Naive B cell (primary cell): ENCODE results near the gene UFD1. TPM values are rescaled to one million over a fixed set of nuclear protein-coding genes. Genes with fewer than 3 reads are reported as not detected.

Experiments
- ATAC-seq, 2 donors: fragments of 150-1000 bp; cut with Tn5 transposase; 2 replicates each; pipeline ENCODE4 v1.10.0; 2021; ENCODE audit warnings: low read depth in 2 of 2, mild to moderate bottlenecking in 2 of 2, moderate library complexity in 2 of 2
- DNase-seq: peaks from one replicate; pipeline ENCODE4 v3.0.0; 2022
- H3K27ac Mint-ChIP-seq, 6 donors: one replicate each; pipeline ENCODE4 v1.8.0; 2020 to 2022; ENCODE audit warnings: mild to moderate bottlenecking in 6 of 6, mixed read lengths in 6 of 6, moderate library complexity in 5 of 6, inconsistent platforms in 2 of 6
- H3K27me3 Mint-ChIP-seq, 3 donors: one replicate each; pipeline ENCODE4 v1.8.0; 2021 to 2022; ENCODE audit warnings: mixed read lengths in 3 of 3, mild to moderate bottlenecking in 1 of 3
- H3K36me3 Mint-ChIP-seq, 2 donors: one replicate each; pipeline ENCODE4 v1.8.0; 2020 to 2022; ENCODE audit warnings: mixed read lengths in 2 of 2, inconsistent platforms in 1 of 2, mild to moderate bottlenecking in 1 of 2
- H3K4me1 Mint-ChIP-seq, 3 donors: one replicate each; pipeline ENCODE4 v1.8.0; 2020 to 2022; ENCODE audit warnings: mixed read lengths in 3 of 3, inconsistent platforms in 1 of 3, mild to moderate bottlenecking in 1 of 3, moderate library complexity in 1 of 3
- H3K4me3 Mint-ChIP-seq, 8 donors: one replicate each; pipeline ENCODE4 v1.8.0; 2020 to 2022; ENCODE audit warnings: mild to moderate bottlenecking in 8 of 8, mixed read lengths in 8 of 8, moderate library complexity in 8 of 8, inconsistent platforms in 2 of 8
- H3K9me3 Mint-ChIP-seq, 7 donors: one replicate each; pipeline ENCODE4 v1.8.0; 2020 to 2022; ENCODE audit warnings: mixed read lengths in 7 of 7, mild to moderate bottlenecking in 5 of 7, inconsistent platforms in 2 of 7, moderate library complexity in 1 of 7
- polyA plus RNA-seq, 6 donors: library from polyadenylated mRNA; unstranded; fragments of 300-500 nt; fragmentation: Illumina TruSeq; gene quantifications; one replicate each; pipeline ENCODE4 v1.2.3, GENCODE V29; 2021; ENCODE audit warnings: low read depth in 6 of 6

The UFD1 gene
- polyA plus RNA-seq, 6 donors from 2014 or later: 55.0 to 107 (median 61.8) TPM

DNA sequence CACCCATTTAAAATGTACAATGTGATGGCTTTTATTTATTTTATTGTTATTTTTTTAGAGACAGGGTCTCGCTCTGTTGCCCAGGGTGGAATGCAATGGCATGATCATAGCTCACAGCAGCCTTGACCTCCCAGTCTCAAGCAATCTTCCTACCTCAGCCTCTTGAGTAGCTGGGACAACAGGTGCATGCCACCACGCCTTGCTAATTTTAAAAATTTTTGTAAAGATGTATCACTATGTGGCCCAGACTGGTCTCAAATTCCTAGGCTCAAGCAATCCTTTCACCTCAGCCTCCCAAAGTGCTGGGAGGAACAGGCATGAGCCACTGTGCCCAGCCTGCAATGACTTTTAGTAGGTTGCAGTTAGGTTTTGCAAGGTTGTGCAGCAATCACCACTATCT lies 30.9 kb upstream of the UFD1 start:
- ATAC-seq: no peak
- H3K4me1 Mint-ChIP-seq: peaks cover 9 to 12% (median 10%) of the 10 kb centered on the region in 3 donors
- no peak overlapping the region for H3K4me3 Mint-ChIP-seq
- peaks cover 0 to 10% (median 4%) of the 10 kb centered on the region in 7 donors for H3K9me3 Mint-ChIP-seq
- no peak for DNase-seq
- H3K36me3 Mint-ChIP-seq: peaks cover 0 to 7% of the 10 kb centered on the region in 2 donors
- no peak overlapping the region for H3K27ac Mint-ChIP-seq
- H3K27me3 Mint-ChIP-seq: no peaks in the 10 kb centered on the region

DNA sequence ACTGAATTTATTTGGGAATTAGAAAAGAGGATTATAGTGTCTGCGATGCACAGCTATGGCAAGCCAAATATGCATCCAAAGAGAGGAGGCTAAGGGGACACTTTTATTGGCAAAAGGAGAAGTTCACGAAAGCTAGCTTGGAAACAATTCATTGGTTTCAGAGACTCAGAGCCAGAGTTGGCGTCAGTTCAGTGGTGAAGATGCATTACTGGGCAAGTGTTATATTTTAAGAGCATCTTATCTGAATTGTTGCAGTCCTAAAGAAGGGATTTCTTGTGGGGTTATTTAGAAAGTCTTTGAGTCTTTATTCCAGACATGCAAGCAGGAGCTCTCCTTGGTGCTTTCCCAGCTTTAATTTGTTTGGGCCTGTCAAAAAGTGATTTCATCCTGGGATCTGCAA lies 30.2 kb upstream of the UFD1 start:
- Mint-ChIP-seq H3K4me3 (no peak overlapping the region), H3K9me3 (peaks cover 0 to 10% (median 4%) of the 10 kb centered on the region in 7 donors), H3K4me1 (peaks cover 9 to 12% (median 11%) of the 10 kb centered on the region in 3 donors), H3K36me3 (peaks cover 0 to 7% of the 10 kb centered on the region in 2 donors), H3K27me3 (no peaks in the 10 kb centered on the region), H3K27ac (no peak overlapping the region)
- DNase-seq (no peak), ATAC-seq (no peak)

DNA sequence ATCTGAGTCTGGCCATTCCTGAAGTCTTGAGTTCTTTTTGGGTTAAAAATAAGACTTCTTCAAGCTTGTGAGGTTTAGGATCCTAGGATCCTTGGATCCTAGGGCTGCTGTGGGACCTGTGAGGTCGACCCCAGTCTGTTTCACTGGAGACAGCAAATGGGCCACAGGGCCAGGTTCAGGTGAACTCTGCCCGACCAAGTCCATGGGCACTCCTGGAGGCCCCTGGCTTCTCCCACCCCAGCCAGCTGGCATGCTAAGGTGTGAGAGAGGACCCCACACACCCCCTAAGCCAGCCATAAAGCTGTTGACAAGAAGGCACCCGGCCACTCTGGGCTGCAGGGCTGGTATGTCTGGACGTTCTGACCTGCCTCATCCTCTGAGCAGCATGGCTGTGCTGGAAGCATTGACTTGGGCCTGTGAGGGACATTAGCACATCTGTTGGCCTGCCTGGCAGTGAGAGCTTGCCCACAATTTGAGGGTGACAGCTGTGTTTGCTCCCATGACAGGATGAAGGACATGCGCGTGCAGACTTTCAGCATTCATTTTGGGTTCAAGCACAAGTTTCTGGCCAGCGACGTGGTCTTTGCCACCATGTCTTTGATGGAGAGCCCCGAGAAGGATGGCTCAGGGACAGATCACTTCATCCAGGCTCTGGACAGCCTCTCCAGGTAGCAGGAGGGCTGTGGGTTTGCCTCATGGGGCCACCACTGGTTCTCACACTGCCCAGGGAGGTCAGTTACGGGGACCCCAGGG lies 29.2 kb upstream of the UFD1 start:
- ATAC-seq: no peak
- H3K36me3 Mint-ChIP-seq: no peaks in the 10 kb centered on the region
- no peaks in the 10 kb centered on the region for H3K27me3 Mint-ChIP-seq
- H3K27ac Mint-ChIP-seq: peak overlapping the region in 1 of 6 donors; percentile 84
- peaks cover 9 to 12% (median 11%) of the 10 kb centered on the region in 3 donors for H3K4me1 Mint-ChIP-seq
- DNase-seq: no peak
- H3K4me3 Mint-ChIP-seq: no peak overlapping the region
- H3K9me3 Mint-ChIP-seq: no peaks in the 10 kb centered on the region

DNA sequence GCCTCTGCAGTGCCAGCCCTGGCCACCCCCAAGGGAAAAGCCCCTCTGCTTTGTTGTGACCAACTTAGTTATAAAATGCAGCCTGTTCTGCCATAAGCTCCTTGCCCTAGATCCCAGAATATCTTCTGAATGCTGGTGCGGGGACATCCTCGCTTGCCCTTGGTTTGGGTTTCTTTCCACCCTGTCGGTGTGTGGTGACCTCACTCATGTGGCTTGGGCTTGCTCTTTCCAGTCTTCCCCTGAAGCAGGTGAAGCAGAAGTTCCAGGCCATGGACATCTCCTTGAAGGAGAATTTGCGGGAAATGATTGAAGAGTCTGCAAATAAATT lies 28.5 kb upstream of the UFD1 start:
- Mint-ChIP-seq H3K9me3 (no peaks in the 10 kb centered on the region), H3K27ac (no peak overlapping the region), H3K27me3 (no peaks in the 10 kb centered on the region), H3K36me3 (no peaks in the 10 kb centered on the region), H3K4me1 (peaks cover 9 to 12% (median 11%) of the 10 kb centered on the region in 3 donors), H3K4me3 (no peak overlapping the region)
- ATAC-seq (no peak), DNase-seq (no peak)

DNA sequence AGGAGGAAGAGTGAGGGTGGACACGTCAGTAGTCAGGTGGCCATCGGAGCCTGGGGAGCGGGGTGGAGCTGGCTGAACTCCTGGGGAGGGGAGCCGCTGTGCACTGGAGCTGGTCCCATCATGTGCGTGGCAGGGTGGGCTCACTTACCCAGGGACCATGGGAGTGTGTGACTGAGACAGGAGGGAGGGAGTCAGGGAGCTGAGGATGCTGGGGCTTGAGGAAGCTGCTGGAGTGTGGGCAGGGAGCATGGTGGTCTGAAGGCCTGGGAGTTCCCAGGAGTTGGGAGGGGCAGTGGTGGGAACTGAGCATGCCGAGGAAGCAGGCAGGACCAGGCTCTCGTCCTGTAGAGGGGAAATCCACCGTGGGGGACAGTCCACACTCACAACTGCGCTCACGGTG lies 27.2 kb upstream of the UFD1 start:
- Mint-ChIP-seq H3K4me3 (peak overlapping the region in 1 of 8 donors; percentile 16), H3K36me3 (no peaks in the 10 kb centered on the region), H3K27me3 (no peaks in the 10 kb centered on the region), H3K9me3 (no peaks in the 10 kb centered on the region), H3K4me1 (peaks cover 9 to 12% (median 11%) of the 10 kb centered on the region in 3 donors), H3K27ac (no peak overlapping the region)
- DNase-seq: no peak
- no peak for ATAC-seq

DNA sequence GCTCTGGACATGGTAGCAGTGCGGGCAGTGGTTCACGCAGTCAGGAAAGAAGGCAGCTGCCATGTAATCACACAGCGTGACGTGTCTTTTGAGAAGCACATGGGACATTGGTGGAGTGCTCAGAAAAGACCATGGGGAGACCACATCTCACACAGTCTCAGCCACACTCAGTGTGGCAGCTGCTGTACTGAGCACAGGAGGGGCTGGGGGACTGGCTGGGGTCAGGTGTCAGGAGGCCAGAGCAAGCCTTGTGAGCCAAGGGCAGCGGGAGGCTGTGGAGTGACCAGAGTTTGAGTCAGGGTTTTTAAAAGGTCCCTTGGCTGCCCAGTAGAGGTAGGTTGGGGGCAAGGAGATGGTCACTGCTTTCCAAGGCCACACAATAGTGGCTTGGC lies 26.7 kb upstream of the UFD1 start:
- Mint-ChIP-seq H3K27me3 (no peaks in the 10 kb centered on the region), H3K4me3 (peak overlapping the region in 2 of 8 donors; percentile 16 to 25), H3K9me3 (no peaks in the 10 kb centered on the region), H3K27ac (no peak overlapping the region), H3K36me3 (no peaks in the 10 kb centered on the region), H3K4me1 (peaks cover 9 to 12% (median 11%) of the 10 kb centered on the region in 3 donors)
- ATAC-seq (no peak), DNase-seq (no peak)

DNA sequence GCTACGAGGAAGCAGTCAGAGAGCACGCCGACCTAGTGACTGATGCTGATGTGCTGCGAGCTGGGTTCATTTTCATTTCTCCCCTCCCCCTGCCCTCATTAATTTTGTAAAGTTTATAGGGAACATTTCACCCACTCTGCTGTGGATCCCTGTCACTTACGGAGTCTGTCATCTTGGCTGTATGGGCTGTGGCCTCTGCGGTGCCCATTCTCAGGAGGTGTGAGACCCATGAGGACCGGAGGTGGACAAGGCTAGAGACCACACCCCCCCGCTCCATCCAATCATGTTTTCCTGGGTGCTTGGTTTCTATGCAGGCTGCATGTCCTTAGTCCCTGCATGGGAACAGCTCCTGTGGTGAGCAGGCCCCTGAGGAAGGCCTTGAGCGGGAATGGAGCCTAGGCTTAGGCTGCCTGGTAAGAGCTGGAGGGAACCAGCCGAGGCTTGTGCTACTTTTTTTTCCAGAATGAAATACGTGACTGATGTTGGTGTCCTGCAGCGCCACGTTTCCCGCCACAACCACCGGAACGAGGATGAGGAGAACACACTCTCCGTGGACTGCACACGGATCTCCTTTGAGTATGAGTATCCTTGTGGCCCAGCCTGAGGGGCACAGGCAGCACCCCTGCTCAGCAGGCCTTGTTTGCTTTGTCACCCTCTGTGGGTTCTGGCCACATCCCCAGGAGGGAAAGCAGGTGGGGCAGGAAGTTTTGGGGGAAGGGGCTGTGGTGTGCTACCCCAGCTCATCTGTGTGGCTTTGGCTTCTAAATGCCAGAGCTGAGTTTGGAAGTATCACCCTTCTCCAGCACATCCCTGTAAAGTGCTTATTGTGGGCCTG lies 26.1 kb upstream of the UFD1 start:
- ATAC-seq (no peak), DNase-seq (no peak)
- peaks cover 9 to 12% (median 11%) of the 10 kb centered on the region in 3 donors for H3K4me1 Mint-ChIP-seq
- H3K36me3 Mint-ChIP-seq: no peaks in the 10 kb centered on the region
- peak overlapping the region in 1 of 8 donors; percentile 25 for H3K4me3 Mint-ChIP-seq
- no peaks in the 10 kb centered on the region for H3K9me3 Mint-ChIP-seq
- H3K27me3 Mint-ChIP-seq: no peaks in the 10 kb centered on the region
- H3K27ac Mint-ChIP-seq: no peak overlapping the region

DNA sequence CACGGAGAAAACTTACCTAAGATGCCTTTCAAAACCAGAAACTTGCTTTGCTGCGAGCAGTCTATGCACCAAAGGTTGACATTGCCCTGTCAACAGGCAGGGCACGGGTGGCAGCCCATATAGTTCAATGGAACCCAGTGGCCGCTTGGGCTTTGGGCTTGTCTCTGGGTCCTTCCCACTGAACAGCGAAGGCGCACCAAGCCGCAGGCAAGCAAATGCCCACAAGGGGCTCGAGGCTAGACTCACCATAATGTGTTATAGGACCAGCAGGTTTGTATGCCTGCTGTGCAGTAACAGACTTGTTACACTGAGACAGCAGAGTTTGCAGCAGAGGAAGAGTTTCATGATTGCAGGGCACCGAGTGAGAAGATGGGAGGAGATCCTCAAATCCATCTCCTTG lies 24.9 kb upstream of the UFD1 start:
- no peak for DNase-seq
- H3K36me3 Mint-ChIP-seq: no peaks in the 10 kb centered on the region
- ATAC-seq: no peak
- no peak overlapping the region for H3K4me3 Mint-ChIP-seq
- no peaks in the 10 kb centered on the region for H3K27me3 Mint-ChIP-seq
- peaks cover 9 to 12% (median 11%) of the 10 kb centered on the region in 3 donors for H3K4me1 Mint-ChIP-seq
- no peaks in the 10 kb centered on the region for H3K9me3 Mint-ChIP-seq
- peak overlapping the region in 1 of 6 donors; percentile 54 for H3K27ac Mint-ChIP-seq

DNA sequence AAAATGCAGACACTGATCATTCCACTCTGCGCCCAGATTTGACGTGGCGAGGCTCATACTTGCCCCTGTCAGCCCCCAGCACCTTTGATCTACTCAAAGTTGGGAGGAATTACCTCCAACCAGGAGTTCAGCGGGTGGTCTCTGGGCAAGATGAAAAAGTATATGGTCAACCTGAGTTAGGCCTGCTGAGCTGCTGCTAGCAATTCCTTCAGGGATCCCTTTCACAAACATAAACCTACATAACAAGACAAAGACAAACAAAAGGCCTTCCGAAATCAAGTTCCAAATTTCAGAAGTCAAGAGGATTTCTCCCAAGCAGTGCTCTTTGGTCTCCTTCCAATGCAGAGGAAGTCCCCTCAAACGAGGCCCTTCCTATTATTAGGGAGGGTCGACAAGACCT lies 24.4 kb upstream of the UFD1 start:
- Mint-ChIP-seq H3K4me1 (peaks cover 9 to 12% (median 11%) of the 10 kb centered on the region in 3 donors), H3K27me3 (no peaks in the 10 kb centered on the region), H3K36me3 (no peaks in the 10 kb centered on the region), H3K9me3 (no peaks in the 10 kb centered on the region), H3K4me3 (no peak overlapping the region), H3K27ac (peak overlapping the region in 1 of 6 donors; percentile 54)
- ATAC-seq (no peak), DNase-seq (no peak)

DNA sequence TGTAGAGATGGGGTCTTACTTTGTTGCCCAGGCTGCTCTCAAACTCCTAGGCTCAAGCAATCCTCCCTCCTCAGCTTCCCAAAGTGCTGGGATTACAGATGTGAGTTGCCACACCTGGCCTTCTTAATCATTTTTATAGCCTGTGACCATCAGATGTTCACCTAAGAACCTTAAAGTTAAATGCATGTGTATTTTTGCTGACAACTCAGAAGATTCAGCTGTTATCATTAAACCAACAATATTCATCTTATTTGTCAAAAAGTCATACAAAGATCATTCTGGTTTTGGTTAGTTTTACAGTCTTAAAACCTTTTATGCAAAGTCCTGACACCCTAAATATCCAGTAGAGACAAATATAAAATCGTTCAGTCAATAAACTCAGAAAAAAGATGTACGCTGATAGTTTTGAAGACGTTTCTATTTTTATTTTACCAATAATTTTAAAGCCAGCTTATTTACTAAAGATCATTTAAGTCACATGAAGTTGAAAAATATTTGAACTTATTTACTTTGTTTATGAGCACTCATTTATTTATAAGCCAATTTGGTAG lies 23.0 kb upstream of the UFD1 start:
- H3K27me3 Mint-ChIP-seq: no peaks in the 10 kb centered on the region
- peaks cover 9 to 12% (median 11%) of the 10 kb centered on the region in 3 donors for H3K4me1 Mint-ChIP-seq
- no peaks in the 10 kb centered on the region for H3K36me3 Mint-ChIP-seq
- ATAC-seq: no peak
- H3K4me3 Mint-ChIP-seq: no peak overlapping the region
- no peak for DNase-seq
- no peaks in the 10 kb centered on the region for H3K9me3 Mint-ChIP-seq
- H3K27ac Mint-ChIP-seq: no peak overlapping the region

DNA sequence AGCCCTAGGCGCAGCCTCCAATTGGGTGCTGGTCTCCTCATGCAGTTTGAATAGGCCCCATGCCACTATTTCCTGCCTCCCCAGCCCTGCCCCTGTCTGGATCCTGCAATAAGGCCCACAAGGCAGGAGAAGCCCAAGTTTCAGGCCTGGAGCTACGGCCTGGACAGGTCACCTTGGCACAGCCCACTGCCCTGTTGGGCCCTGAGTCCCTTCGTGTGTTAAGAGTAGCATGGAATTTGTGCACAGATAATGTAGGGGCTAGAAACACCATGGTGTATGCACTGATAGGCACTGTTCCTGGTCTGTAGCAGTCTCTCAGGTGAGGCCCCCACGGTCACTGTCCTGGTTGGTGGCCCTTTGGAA lies 20.9 kb upstream of the UFD1 start:
- no peak overlapping the region for H3K4me3 Mint-ChIP-seq
- H3K36me3 Mint-ChIP-seq: no peaks in the 10 kb centered on the region
- no peaks in the 10 kb centered on the region for H3K9me3 Mint-ChIP-seq
- H3K4me1 Mint-ChIP-seq: peaks cover 0 to under 1% (median 0%) of the 10 kb centered on the region in 3 donors
- ATAC-seq (no peak), DNase-seq (no peak)
- H3K27me3 Mint-ChIP-seq: no peaks in the 10 kb centered on the region
- H3K27ac Mint-ChIP-seq: no peak overlapping the region

DNA sequence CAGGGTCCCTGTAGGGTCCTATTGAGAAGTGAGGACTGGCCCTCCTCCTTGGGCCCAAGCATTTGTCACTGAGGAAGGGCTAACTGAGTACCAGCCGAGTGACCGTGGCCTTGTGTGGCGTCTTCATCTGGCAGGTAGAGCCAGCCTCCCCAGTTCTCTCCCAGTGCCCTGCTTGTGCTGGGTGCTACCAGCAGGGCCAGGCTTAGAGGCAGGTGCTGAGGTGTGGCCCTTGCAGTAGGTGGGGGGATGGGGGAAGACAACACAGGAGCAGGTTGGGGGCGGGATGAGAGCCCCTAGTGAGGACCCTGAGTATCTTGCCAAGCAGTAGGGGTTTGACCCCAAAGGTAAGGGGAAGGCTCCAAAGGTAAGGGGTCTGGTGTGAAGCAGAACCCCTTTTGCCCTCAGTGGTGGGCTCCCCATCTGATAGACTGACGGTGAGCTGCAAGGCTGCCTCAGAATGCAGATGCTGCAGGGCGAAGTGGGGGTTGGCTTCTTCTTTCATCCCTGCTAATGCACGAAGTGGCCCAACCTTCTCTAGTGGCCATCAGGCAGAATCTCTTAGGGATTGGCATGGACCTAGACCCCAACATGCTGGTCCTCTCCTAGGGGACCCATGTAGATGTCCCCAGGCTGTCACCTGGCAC lies 20.4 kb upstream of the UFD1 start:
- H3K27ac Mint-ChIP-seq: no peak overlapping the region
- no peaks in the 10 kb centered on the region for H3K4me1 Mint-ChIP-seq
- no peak for DNase-seq
- ATAC-seq: no peak
- H3K9me3 Mint-ChIP-seq: no peaks in the 10 kb centered on the region
- no peaks in the 10 kb centered on the region for H3K27me3 Mint-ChIP-seq
- no peak overlapping the region for H3K4me3 Mint-ChIP-seq
- H3K36me3 Mint-ChIP-seq: no peaks in the 10 kb centered on the region

DNA sequence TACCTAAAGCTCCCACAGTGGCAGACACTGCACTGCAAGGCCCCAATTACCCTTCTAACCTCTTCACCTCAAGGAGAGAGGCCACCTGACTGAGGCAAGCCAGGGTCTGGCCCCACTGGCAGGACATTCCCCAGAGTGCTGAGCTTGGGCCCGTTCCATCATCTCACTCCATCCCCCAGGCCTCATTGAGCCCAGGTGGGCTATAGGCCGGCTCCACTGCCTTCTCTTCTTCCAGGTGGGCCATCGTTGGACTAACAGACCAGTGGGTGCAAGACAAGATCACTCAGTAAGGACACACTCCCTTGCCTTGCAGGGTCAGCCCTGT lies 19.8 kb upstream of the UFD1 start:
- H3K36me3 Mint-ChIP-seq: no peaks in the 10 kb centered on the region
- H3K4me1 Mint-ChIP-seq: no peaks in the 10 kb centered on the region
- no peak overlapping the region for H3K4me3 Mint-ChIP-seq
- no peak for DNase-seq
- H3K27me3 Mint-ChIP-seq: no peaks in the 10 kb centered on the region
- no peak overlapping the region for H3K27ac Mint-ChIP-seq
- ATAC-seq: no peak
- H3K9me3 Mint-ChIP-seq: no peaks in the 10 kb centered on the region
